Measurements from ENCODE around the gene TRIO. TPM values are rescaled to one million over a fixed set of nuclear protein-coding genes. Genes with fewer than 3 reads are reported as not detected.

The TRIO gene
- total RNA-seq, 5 donors from 2014 or later (not counting 1 experiment from before 2014, with no cell fraction given), result 6.2 to 31.1 (median 11.8) TPM

GRCh38 chr5:14219800-14220512 is 76.8 kb downstream of the TRIO start:
- H3K4me1 ChIP-seq (ENCODE audit: control insufficient read depth in 1 of 2, extremely low read depth in 1 of 2, insufficient read depth in 2 of 2, low read length in 2 of 2), result peaks cover 12 to 23% of the 10 kb centered on the region in 2 experiments

GRCh38 chr5:14220642-14221041 is 77.5 kb downstream of the TRIO start:
- DNase-seq (no peak), ATAC-seq (replicated peaks in 1 of 4) (no peak)
- Mint-ChIP-seq H3K4me1 (peaks cover 7 to 14% (median 13%) of the 10 kb centered on the region in 3 donors), H3K36me3 (no peaks in the 10 kb centered on the region), H3K27me3 (peaks cover 22 to 37% of the 10 kb centered on the region in 2 donors), H3K4me3 (no peak overlapping the region), H3K9me3 (no peaks in the 10 kb centered on the region), H3K27ac (no peak overlapping the region)
- peaks cover 12 to 23% of the 10 kb centered on the region in 2 experiments for H3K4me1 ChIP-seq (ENCODE audit: control insufficient read depth in 1 of 2, extremely low read depth in 1 of 2, insufficient read depth in 2 of 2, low read length in 2 of 2)
- no peak overlapping the region for H3K4me3 ChIP-seq (ENCODE audit: control insufficient read depth in 1 of 2, extremely low read depth in 1 of 2, low read length in 1 of 2)
- no peaks in the 10 kb centered on the region for H3K36me3 ChIP-seq (ENCODE audit: control insufficient read depth in 2 of 2, extremely low read depth in 1 of 2, insufficient read depth in 1 of 2, low read length in 1 of 2)
- POLR2A ChIA-PET, result no interaction called here
- no peak overlapping the region for H3K27ac ChIP-seq (ENCODE audit: low read length)
- WGBS (ENCODE audit: insufficient coverage), result 60% methylated on average over 1 of the region's 1 CpG
- H3K9me3 ChIP-seq, result no peaks in the 10 kb centered on the region
- CTCF ChIA-PET, result no interaction called here
- H3K27me3 ChIP-seq (replicated peaks in 1 of 2; ENCODE audit: control insufficient read depth in 2 of 2, extremely low read depth in 1 of 2, insufficient read depth in 2 of 2, low read length in 1 of 2), result peaks cover 0 to 13% of the 10 kb centered on the region in 2 experiments

More at GRCh38 chr5:14219800-14220512, 76.8 kb downstream of the TRIO start:
- no peak for ATAC-seq (replicated peaks in 1 of 4)
- Histone ChIP-seq H3K27me3 (replicated peaks in 1 of 2; ENCODE audit: control insufficient read depth in 2 of 2, extremely low read depth in 1 of 2, insufficient read depth in 2 of 2, low read length in 1 of 2) (peaks cover 0 to 11% of the 10 kb centered on the region in 2 experiments), H3K9me3 (no peaks in the 10 kb centered on the region), H3K4me3 (ENCODE audit: control insufficient read depth in 1 of 2, extremely low read depth in 1 of 2, low read length in 1 of 2) (no peak overlapping the region), H3K27ac (ENCODE audit: low read length) (no peak overlapping the region), H3K36me3 (ENCODE audit: control insufficient read depth in 2 of 2, extremely low read depth in 1 of 2, insufficient read depth in 1 of 2, low read length in 1 of 2) (no peaks in the 10 kb centered on the region)
- 71% methylated on average over 2 of the region's 6 CpGs for WGBS (ENCODE audit: insufficient coverage)
- no peak for DNase-seq
- CTCF ChIA-PET, result no interaction called here
- no peaks in the 10 kb centered on the region for H3K9me3 Mint-ChIP-seq
- POLR2A ChIA-PET, result no interaction called here
- H3K36me3 Mint-ChIP-seq, result no peaks in the 10 kb centered on the region
- H3K4me1 Mint-ChIP-seq, result peaks cover 7 to 14% (median 13%) of the 10 kb centered on the region in 3 donors
- H3K27ac Mint-ChIP-seq, result no peak overlapping the region
- peaks cover 22 to 35% of the 10 kb centered on the region in 2 donors for H3K27me3 Mint-ChIP-seq
- H3K4me3 Mint-ChIP-seq, result no peak overlapping the region

DNA sequence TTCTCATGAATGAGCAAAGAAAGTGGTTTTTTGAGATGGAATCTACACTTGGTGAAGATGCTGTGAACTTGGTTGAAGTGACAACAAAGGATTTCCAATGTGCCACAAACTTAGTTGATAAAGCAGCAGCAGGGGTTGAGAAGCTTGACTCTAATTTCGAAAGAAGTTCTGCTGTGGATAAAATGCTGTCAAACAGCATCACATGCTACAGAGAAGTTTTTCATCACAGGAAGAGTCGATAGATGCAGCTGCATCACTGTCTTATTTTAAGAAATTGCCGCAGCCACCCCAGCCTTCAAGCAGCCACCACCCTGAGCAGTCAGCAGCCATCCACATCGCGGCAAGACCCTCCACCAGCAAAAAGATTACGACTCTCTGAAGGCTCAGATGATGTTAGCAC is 78.6 kb downstream of the TRIO start:
- Mint-ChIP-seq H3K4me3 (no peak overlapping the region), H3K9me3 (no peaks in the 10 kb centered on the region), H3K36me3 (no peaks in the 10 kb centered on the region), H3K4me1 (peaks cover 7 to 14% (median 13%) of the 10 kb centered on the region in 3 donors), H3K27me3 (peaks cover 16 to 30% of the 10 kb centered on the region in 2 donors), H3K27ac (no peak overlapping the region)
- Histone ChIP-seq H3K9me3 (no peaks in the 10 kb centered on the region), H3K27me3 (replicated peaks in 1 of 2; ENCODE audit: control insufficient read depth in 2 of 2, extremely low read depth in 1 of 2, insufficient read depth in 2 of 2, low read length in 1 of 2) (peaks cover 0 to 15% of the 10 kb centered on the region in 2 experiments), H3K4me3 (ENCODE audit: control insufficient read depth in 1 of 2, extremely low read depth in 1 of 2, low read length in 1 of 2) (no peak overlapping the region), H3K4me1 (ENCODE audit: control insufficient read depth in 1 of 2, extremely low read depth in 1 of 2, insufficient read depth in 2 of 2, low read length in 2 of 2) (peaks cover 12 to 23% of the 10 kb centered on the region in 2 experiments), H3K27ac (ENCODE audit: low read length) (no peak overlapping the region), H3K36me3 (ENCODE audit: control insufficient read depth in 2 of 2, extremely low read depth in 1 of 2, insufficient read depth in 1 of 2, low read length in 1 of 2) (no peaks in the 10 kb centered on the region)
- WGBS (ENCODE audit: insufficient coverage), result 15% methylated on average over 3 of the region's 6 CpGs
- POLR2A ChIA-PET, result interaction anchor here in 1 of 2 donors (0.7 kb wide), 1 partner anchor 445 kb away, joined by 3 read pairs; no protein-coding TSS in a partner anchor
- DNase-seq (no peak), ATAC-seq (replicated peaks in 1 of 4) (peak in 1 of 4 experiments; percentile 52)
- CTCF ChIA-PET, result no interaction called here

GRCh38 chr5:14222206-14222605 is 79.1 kb downstream of the TRIO start:
- peaks cover 16 to 30% of the 10 kb centered on the region in 2 donors for H3K27me3 Mint-ChIP-seq
- no peak overlapping the region for H3K4me3 ChIP-seq (ENCODE audit: control insufficient read depth in 1 of 2, extremely low read depth in 1 of 2, low read length in 1 of 2)
- no peaks in the 10 kb centered on the region for H3K36me3 ChIP-seq (ENCODE audit: control insufficient read depth in 2 of 2, extremely low read depth in 1 of 2, insufficient read depth in 1 of 2, low read length in 1 of 2)
- ChIA-PET CTCF (no interaction called here), POLR2A (no interaction called here)
- no peak overlapping the region for H3K27ac Mint-ChIP-seq
- H3K4me1 ChIP-seq (ENCODE audit: control insufficient read depth in 1 of 2, extremely low read depth in 1 of 2, insufficient read depth in 2 of 2, low read length in 2 of 2), result peaks cover 12 to 23% of the 10 kb centered on the region in 2 experiments
- ATAC-seq (replicated peaks in 1 of 4) (no peak), DNase-seq (no peak)
- no peaks in the 10 kb centered on the region for H3K9me3 ChIP-seq
- H3K4me1 Mint-ChIP-seq, result peaks cover 7 to 14% (median 13%) of the 10 kb centered on the region in 3 donors
- H3K27ac ChIP-seq (ENCODE audit: low read length), result no peak overlapping the region
- no peaks in the 10 kb centered on the region for H3K36me3 Mint-ChIP-seq
- no peak overlapping the region for H3K4me3 Mint-ChIP-seq
- no peaks in the 10 kb centered on the region for H3K9me3 Mint-ChIP-seq
- WGBS (ENCODE audit: insufficient coverage), result no CpG with 5 or more reads among the region's 3 CpGs
- H3K27me3 ChIP-seq (replicated peaks in 1 of 2; ENCODE audit: control insufficient read depth in 2 of 2, extremely low read depth in 1 of 2, insufficient read depth in 2 of 2, low read length in 1 of 2), result peaks cover 0 to 16% of the 10 kb centered on the region in 2 experiments

- DNase-seq (no peak), ATAC-seq (replicated peaks in 1 of 4) (no peak)
- peak overlapping the region in 1 of 2 donors; percentile 6 for H3K4me3 ChIP-seq (ENCODE audit: control insufficient read depth in 1 of 2, extremely low read depth in 1 of 2, low read length in 1 of 2)
- H3K27ac ChIP-seq (ENCODE audit: low read length), result no peak overlapping the region
- peaks cover 7 to 13% (median 13%) of the 10 kb centered on the region in 3 donors for H3K4me1 Mint-ChIP-seq
- ChIA-PET POLR2A (no interaction called here), CTCF (no interaction called here)
- peak overlapping the region in 1 of 3 donors; percentile 11 for H3K4me3 Mint-ChIP-seq
- H3K27me3 ChIP-seq (replicated peaks in 1 of 2; ENCODE audit: control insufficient read depth in 2 of 2, extremely low read depth in 1 of 2, insufficient read depth in 2 of 2, low read length in 1 of 2), result peaks cover 0 to 10% of the 10 kb centered on the region in 2 experiments
- no peaks in the 10 kb centered on the region for H3K36me3 Mint-ChIP-seq
- peaks cover 12 to 18% of the 10 kb centered on the region in 2 experiments for H3K4me1 ChIP-seq (ENCODE audit: control insufficient read depth in 1 of 2, extremely low read depth in 1 of 2, insufficient read depth in 2 of 2, low read length in 2 of 2)
- no peaks in the 10 kb centered on the region for H3K36me3 ChIP-seq (ENCODE audit: control insufficient read depth in 2 of 2, extremely low read depth in 1 of 2, insufficient read depth in 1 of 2, low read length in 1 of 2)
- no peak overlapping the region for H3K27ac Mint-ChIP-seq
- no peaks in the 10 kb centered on the region for H3K9me3 Mint-ChIP-seq
- H3K9me3 ChIP-seq, result no peaks in the 10 kb centered on the region
- WGBS (ENCODE audit: insufficient coverage), result no CpG with 5 or more reads among the region's 6 CpGs
- H3K27me3 Mint-ChIP-seq, result peaks cover 11 to 25% of the 10 kb centered on the region in 2 donors
Measured at GRCh38 chr5:14223372-14223771, 80.2 kb downstream of the TRIO start.

- 86% methylated on average over 1 of the region's 3 CpGs for WGBS (ENCODE audit: insufficient coverage)
- POLR2A ChIA-PET, result no interaction called here
Measured at GRCh38 chr5:14225173-14225834, 82.2 kb downstream of the TRIO start.

More at GRCh38 chr5:14225173-14225834, 82.2 kb downstream of the TRIO start:
- no peaks in the 10 kb centered on the region for H3K9me3 ChIP-seq
- Mint-ChIP-seq H3K36me3 (no peaks in the 10 kb centered on the region), H3K4me3 (no peak overlapping the region), H3K27ac (no peak overlapping the region), H3K9me3 (no peaks in the 10 kb centered on the region), H3K4me1 (peaks cover 7 to 13% (median 13%) of the 10 kb centered on the region in 3 donors), H3K27me3 (peaks cover 11 to 19% of the 10 kb centered on the region in 2 donors)
- no peak overlapping the region for H3K4me3 ChIP-seq (ENCODE audit: control insufficient read depth in 1 of 2, extremely low read depth in 1 of 2, low read length in 1 of 2)
- peaks cover 12 to 13% of the 10 kb centered on the region in 2 experiments for H3K4me1 ChIP-seq (ENCODE audit: control insufficient read depth in 1 of 2, extremely low read depth in 1 of 2, insufficient read depth in 2 of 2, low read length in 2 of 2)
- no peaks in the 10 kb centered on the region for H3K36me3 ChIP-seq (ENCODE audit: control insufficient read depth in 2 of 2, extremely low read depth in 1 of 2, insufficient read depth in 1 of 2, low read length in 1 of 2)
- no peak overlapping the region for H3K27ac ChIP-seq (ENCODE audit: low read length)
- H3K27me3 ChIP-seq (replicated peaks in 1 of 2; ENCODE audit: control insufficient read depth in 2 of 2, extremely low read depth in 1 of 2, insufficient read depth in 2 of 2, low read length in 1 of 2), result peaks cover 0 to 5% of the 10 kb centered on the region in 2 experiments
- DNase-seq (no peak), ATAC-seq (replicated peaks in 1 of 4) (no peak)
- CTCF ChIA-PET, result interaction anchor here in 1 of 2 donors (0.7 kb wide), 1 partner anchor 14 kb away, joined by 4 read pairs; no protein-coding TSS in a partner anchor

Measured in T-cell (primary cell).